Measurements from ENCODE around the gene ETDA. TPM values are rescaled to one million over a fixed set of nuclear protein-coding genes. Genes with fewer than 3 reads are reported as not detected.

Gene ETDA
- total RNA-seq, 1 donor from 2014 or later: not detected

- no peaks in the 10 kb centered on the region for H3K9me3 ChIP-seq (ENCODE audit: control insufficient read depth in 3 of 3, low read length in 3 of 3)
These were observed 21.3 kb downstream of the ETDA start for GRCh38 chrX:135273162-135273561.

GRCh38 chrX:135275973-135276372, 24.1 kb downstream of the ETDA start:
- Histone ChIP-seq H3K4me3 (ENCODE audit: low read length in 3 of 3) (no peak overlapping the region), H3K9me3 (ENCODE audit: control insufficient read depth in 3 of 3, low read length in 3 of 3) (no peaks in the 10 kb centered on the region), H3K9ac (ENCODE audit: low read depth in 1 of 3, low read length in 3 of 3) (no peak overlapping the region), H3K4me1 (ENCODE audit: control insufficient read depth in 3 of 3, insufficient read depth in 3 of 3, low read length in 3 of 3) (no peaks in the 10 kb centered on the region), H3K27me3 (ENCODE audit: control insufficient read depth in 3 of 3, insufficient read depth in 3 of 3, low read length in 3 of 3) (no peaks in the 10 kb centered on the region), H3K36me3 (ENCODE audit: control insufficient read depth in 3 of 3, insufficient read depth in 3 of 3, low read length in 3 of 3) (no peaks in the 10 kb centered on the region), H3K27ac (ENCODE audit: low read depth, low read length) (no peak overlapping the region)

More at GRCh38 chrX:135273162-135273561, 21.3 kb downstream of the ETDA start:
- Histone ChIP-seq H3K4me1 (ENCODE audit: control insufficient read depth in 3 of 3, insufficient read depth in 3 of 3, low read length in 3 of 3) (no peaks in the 10 kb centered on the region), H3K27me3 (ENCODE audit: control insufficient read depth in 3 of 3, insufficient read depth in 3 of 3, low read length in 3 of 3) (no peaks in the 10 kb centered on the region), H3K4me3 (ENCODE audit: low read length in 3 of 3) (no peak overlapping the region), H3K27ac (ENCODE audit: low read depth, low read length) (no peak overlapping the region), H3K9ac (ENCODE audit: low read depth in 1 of 3, low read length in 3 of 3) (no peak overlapping the region), H3K36me3 (ENCODE audit: control insufficient read depth in 3 of 3, insufficient read depth in 3 of 3, low read length in 3 of 3) (no peaks in the 10 kb centered on the region)

- H3K27ac ChIP-seq (ENCODE audit: low read depth, low read length): no peak overlapping the region
- H3K27me3 ChIP-seq (ENCODE audit: control insufficient read depth in 3 of 3, insufficient read depth in 3 of 3, low read length in 3 of 3): peaks cover 0 to 4% (median 0%) of the 10 kb centered on the region in 3 donors
- H3K9me3 ChIP-seq (ENCODE audit: control insufficient read depth in 3 of 3, low read length in 3 of 3): peaks cover 10 to 23% (median 17%) of the 10 kb centered on the region in 3 donors
- H3K4me1 ChIP-seq (ENCODE audit: control insufficient read depth in 3 of 3, insufficient read depth in 3 of 3, low read length in 3 of 3): no peaks in the 10 kb centered on the region
- H3K36me3 ChIP-seq (ENCODE audit: control insufficient read depth in 3 of 3, insufficient read depth in 3 of 3, low read length in 3 of 3): peaks cover 0 to 16% (median 14%) of the 10 kb centered on the region in 3 donors
- no peak overlapping the region for H3K4me3 ChIP-seq (ENCODE audit: low read length in 3 of 3)
- H3K9ac ChIP-seq (ENCODE audit: low read depth in 1 of 3, low read length in 3 of 3): no peak overlapping the region
These were observed 35.5 kb downstream of the ETDA start for GRCh38 chrX:135287266-135287823.

- Histone ChIP-seq H3K27me3 (ENCODE audit: control insufficient read depth in 3 of 3, insufficient read depth in 3 of 3, low read length in 3 of 3) (no peaks in the 10 kb centered on the region), H3K27ac (ENCODE audit: low read depth, low read length) (no peak overlapping the region), H3K9me3 (ENCODE audit: control insufficient read depth in 3 of 3, low read length in 3 of 3) (peaks cover 0 to 2% (median 2%) of the 10 kb centered on the region in 3 donors), H3K9ac (ENCODE audit: low read depth in 1 of 3, low read length in 3 of 3) (no peak overlapping the region), H3K4me3 (ENCODE audit: low read length in 3 of 3) (peak overlapping the region in 1 of 3 donors; percentile 23), H3K36me3 (ENCODE audit: control insufficient read depth in 3 of 3, insufficient read depth in 3 of 3, low read length in 3 of 3) (peaks cover 3 to 7% (median 3%) of the 10 kb centered on the region in 3 donors), H3K4me1 (ENCODE audit: control insufficient read depth in 3 of 3, insufficient read depth in 3 of 3, low read length in 3 of 3) (no peaks in the 10 kb centered on the region)
These were observed 43.5 kb downstream of the ETDA start for GRCh38 chrX:135295238-135295943.

- no peak overlapping the region for H3K27ac ChIP-seq (ENCODE audit: low read depth, low read length)
- H3K9ac ChIP-seq (ENCODE audit: low read depth in 1 of 3, low read length in 3 of 3): no peak overlapping the region
- peaks cover 3 to 7% (median 3%) of the 10 kb centered on the region in 3 donors for H3K36me3 ChIP-seq (ENCODE audit: control insufficient read depth in 3 of 3, insufficient read depth in 3 of 3, low read length in 3 of 3)
- peaks cover 0 to 2% (median 2%) of the 10 kb centered on the region in 3 donors for H3K9me3 ChIP-seq (ENCODE audit: control insufficient read depth in 3 of 3, low read length in 3 of 3)
- H3K27me3 ChIP-seq (ENCODE audit: control insufficient read depth in 3 of 3, insufficient read depth in 3 of 3, low read length in 3 of 3): no peaks in the 10 kb centered on the region
- H3K4me3 ChIP-seq (ENCODE audit: low read length in 3 of 3): no peak overlapping the region
- no peaks in the 10 kb centered on the region for H3K4me1 ChIP-seq (ENCODE audit: control insufficient read depth in 3 of 3, insufficient read depth in 3 of 3, low read length in 3 of 3)
These were observed 44.1 kb downstream of the ETDA start for GRCh38 chrX:135295944-135296305.

- no peaks in the 10 kb centered on the region for H3K27me3 ChIP-seq (ENCODE audit: control insufficient read depth in 3 of 3, insufficient read depth in 3 of 3, low read length in 3 of 3)
- no peaks in the 10 kb centered on the region for H3K4me1 ChIP-seq (ENCODE audit: control insufficient read depth in 3 of 3, insufficient read depth in 3 of 3, low read length in 3 of 3)
- no peak overlapping the region for H3K27ac ChIP-seq (ENCODE audit: low read depth, low read length)
- no peaks in the 10 kb centered on the region for H3K9me3 ChIP-seq (ENCODE audit: control insufficient read depth in 3 of 3, low read length in 3 of 3)
- no peak overlapping the region for H3K9ac ChIP-seq (ENCODE audit: low read depth in 1 of 3, low read length in 3 of 3)
- H3K36me3 ChIP-seq (ENCODE audit: control insufficient read depth in 3 of 3, insufficient read depth in 3 of 3, low read length in 3 of 3): no peaks in the 10 kb centered on the region
- H3K4me3 ChIP-seq (ENCODE audit: low read length in 3 of 3): no peak overlapping the region
These were observed 50.5 kb downstream of the ETDA start for GRCh38 chrX:135302269-135302873.

Other genes with a start within 250 kb of the ETDA start
- gene RTL8B, start 229.5 kb upstream of the ETDA start, total RNA-seq: 5.2 TPM
- gene RTL8C, start 219.7 kb upstream of the ETDA start, total RNA-seq: 48.0 TPM
- gene RTL8A, start 199.9 kb upstream of the ETDA start, total RNA-seq: 0.52 TPM
- 5.7 TPM for gene SMIM10L2B, start 153.3 kb upstream of the ETDA start, total RNA-seq
- not detected for gene ETDB, start 131.5 kb upstream of the ETDA start, total RNA-seq
- not detected for gene CT55, start 80.7 kb upstream of the ETDA start, total RNA-seq
- gene ETDC, start 57.4 kb downstream of the ETDA start, total RNA-seq: not detected
- gene ZNF75D, start 92.0 kb downstream of the ETDA start, total RNA-seq: 5.7 TPM
- 15.1 TPM for gene ZNF449, start 92.7 kb downstream of the ETDA start, total RNA-seq
- 1.6 TPM for gene SMIM10L2A, start 169.9 kb downstream of the ETDA start, total RNA-seq